Fibroblast of the aortic adventitia (primary cell): ENCODE measurements around the gene CD300LG. TPM values are rescaled to one million over a fixed set of nuclear protein-coding genes. Genes with fewer than 3 reads are reported as not detected.

ENCODE experiments used
- DNase-seq: peaks from one replicate; pipeline ENCODE4 v3.0.0-alpha.2; 2010; ENCODE audit warnings: low read depth
- H3K4me3 ChIP-seq: 2 replicates; pipeline ENCODE4 v1.5.1; 2011; ENCODE audit warnings: low read depth, mild to moderate bottlenecking, control low read depth, low read length, moderate library complexity
- CTCF ChIP-seq: IDR thresholded peaks from 2 replicates; pipeline ENCODE4 v1.5.1; 2011; ENCODE audit warnings: mild to moderate bottlenecking, low read length, control low read depth, inconsistent platforms; ENCODE audit not compliant: insufficient read depth
- total RNA-seq: library from RNA; depleted of rRNA; stranded (reverse); fragments of >200 nt; gene quantifications from 2 replicates; pipeline ENCODE4 v1.2.3, GENCODE V29; 2012; ENCODE audit warnings: low replicate concordance

The CD300LG gene
- total RNA-seq, 1 donor, result not detected

- H3K4me3 ChIP-seq, result no peak overlapping the region
- no peak for DNase-seq
- no peak for TF ChIP-seq CTCF
These were observed 51.5 kb downstream of the CD300LG start for GRCh38 chr17:43898446-43898845.

- peak overlapping the region; percentile 60 for H3K4me3 ChIP-seq
- DNase-seq, result peak; percentile 72
These were observed 53.3 kb downstream of the CD300LG start for GRCh38 chr17:43900183-43900857.

GRCh38 chr17:43900858-43901754 is 54.1 kb downstream of the CD300LG start:
- TF ChIP-seq CTCF, result no peak
- H3K4me3 ChIP-seq, result peak overlapping the region; percentile 60
- DNase-seq, result no peak

More at GRCh38 chr17:43900183-43900857, 53.3 kb downstream of the CD300LG start:
- TF ChIP-seq CTCF, result no peak

- DNase-seq, result no peak
- TF ChIP-seq CTCF, result no peak
- no peak overlapping the region for H3K4me3 ChIP-seq
These were observed 55.0 kb downstream of the CD300LG start for GRCh38 chr17:43901861-43902589.

GRCh38 chr17:43905400-43905984 is 58.5 kb downstream of the CD300LG start:
- no peak overlapping the region for H3K4me3 ChIP-seq
- TF ChIP-seq CTCF, result no peak
- no peak for DNase-seq
